Endothelial cell of umbilical vein (primary cell): ENCODE measurements around the gene CA5A. TPM values are rescaled to one million over a fixed set of nuclear protein-coding genes. Genes with fewer than 3 reads are reported as not detected.

Source experiments
- BruUV-seq: library from RNA; stranded (reverse); fragments of 400-500 nt; replicated peaks from 2 replicates; lab custom pipeline; 2021; lab: Mats Ljungman, UMichigan
- CTCF ChIA-PET: fragments of 300-600, 350-600 bp; sonication (Branson Sonifier 250); formaldehyde crosslinking; loops from one replicate; lab custom pipeline; 2021; ENCODE audit warnings: antibody characterized with exemption, inconsistent platforms; lab: Charles Lee
- POLR2A ChIA-PET: fragments of 300-600, 350-600 bp; sonication (Branson Sonifier 250); formaldehyde crosslinking; loops from one replicate; lab custom pipeline; 2021; ENCODE audit warnings: antibody characterized with exemption, inconsistent platforms; lab: Charles Lee
- DNase-seq: peaks from one replicate; pipeline ENCODE4 v3.0.0-alpha.2; 2011; ENCODE audit warnings: low read depth, low spot score
- FAIRE-seq: peaks from 2 replicates; lab custom pipeline; 2011; peaks lifted over from hg19 to GRCh38; lab: Jason Lieb, UNC
- H2AFZ ChIP-seq: 2 replicates; pipeline ENCODE4 v1.6.0; 2012; ENCODE audit warnings: low read depth, low read length, control low read depth, inconsistent platforms
- H3K27ac ChIP-seq: 2 replicates; pipeline ENCODE4 v1.5.1; 2011; ENCODE audit warnings: low read depth, mild to moderate bottlenecking, control low read depth, low read length, moderate library complexity; ENCODE audit not compliant: insufficient read depth
- H3K27me3 ChIP-seq, 2 experiments: 2 replicates each; pipeline versions ENCODE4 v1.6.0 to v1.6.1; 2011; ENCODE audit warnings: low read length in 2 of 2, mixed read lengths in 1 of 2; ENCODE audit not compliant: control insufficient read depth in 2 of 2, insufficient read depth in 2 of 2
- H3K36me3 ChIP-seq, 2 experiments: 2 replicates in 1 of 2; 3 replicates in 1 of 2; pipeline ENCODE4 v1.5.1; 2011; ENCODE audit warnings: low read length in 2 of 2, mild to moderate bottlenecking in 1 of 2, moderate library complexity in 1 of 2; ENCODE audit not compliant: control insufficient read depth in 2 of 2, insufficient read depth in 2 of 2; ENCODE audit errors: extremely low read depth in 1 of 2
- H3K4me1 ChIP-seq: 3 replicates; pipeline ENCODE4 v1.5.1; 2011; ENCODE audit warnings: mild to moderate bottlenecking, low read length; ENCODE audit not compliant: control insufficient read depth, insufficient read depth; ENCODE audit errors: extremely low read depth
- H3K4me2 ChIP-seq: 2 replicates; pipeline ENCODE4 v1.6.1; 2011; ENCODE audit warnings: low read length, control low read depth, mixed read lengths; ENCODE audit not compliant: insufficient read depth
- H3K4me3 ChIP-seq, 3 experiments: fragments of 200-600 bp in 1 of 3; sonication (generic), shearing (Covaris generic) in 1 of 3; replicated peaks in 1 of 3; 2 replicates each; pipeline ENCODE4 v1.5.1; 2011 to 2016; ENCODE audit warnings: control low read depth in 3 of 3, low read length in 3 of 3, mild to moderate bottlenecking in 2 of 3, inconsistent platforms in 1 of 3, low read depth in 1 of 3, moderate library complexity in 1 of 3; ENCODE audit not compliant: insufficient read depth in 1 of 3
- H3K79me2 ChIP-seq: 2 replicates; pipeline ENCODE4 v1.6.0; 2012; ENCODE audit warnings: low read length, inconsistent platforms; ENCODE audit not compliant: control insufficient read depth, insufficient read depth
- H3K9ac ChIP-seq: replicated peaks from 2 replicates; pipeline ENCODE3; 2011; ENCODE audit warnings: low read length, control low read depth; ENCODE audit not compliant: insufficient read depth; ENCODE audit errors: extremely low read depth
- H3K9me1 ChIP-seq: replicated peaks from 3 replicates; pipeline ENCODE4 v1.6.0; 2011; ENCODE audit warnings: mild to moderate bottlenecking, low read length; ENCODE audit not compliant: control insufficient read depth, insufficient read depth; ENCODE audit errors: extremely low read depth
- H3K9me3 ChIP-seq: replicated peaks from 2 replicates; pipeline ENCODE4 v1.5.1; 2012; ENCODE audit warnings: low read length, inconsistent platforms; ENCODE audit not compliant: control insufficient read depth, insufficient read depth
- H4K20me1 ChIP-seq: replicated peaks from 2 replicates; pipeline ENCODE3; 2011; ENCODE audit warnings: mild to moderate bottlenecking, low read length; ENCODE audit not compliant: control insufficient read depth, insufficient read depth; ENCODE audit errors: extremely low read depth
- CTCF ChIP-seq, 2 donors: IDR thresholded peaks; 1 replicate in 1 of 2; 2 replicates in 1 of 2; pipeline ENCODE4 v1.5.1; 2011; ENCODE audit warnings: low read length in 2 of 2, mild to moderate bottlenecking in 2 of 2, moderate library complexity in 2 of 2, control low read depth in 1 of 2, inconsistent platforms in 1 of 2, low read depth in 1 of 2; ENCODE audit not compliant: insufficient read depth in 1 of 2; ENCODE audit errors: extremely low read depth in 1 of 2
- EZH2 ChIP-seq: IDR thresholded peaks from 2 replicates; pipeline ENCODE4 v1.6.1; 2012; ENCODE audit warnings: borderline replicate concordance, low read depth, mild to moderate bottlenecking, moderate library complexity, low read length, inconsistent platforms; ENCODE audit not compliant: severe bottlenecking
- FOS ChIP-seq: IDR thresholded peaks from 2 replicates; pipeline ENCODE4 v1.6.1; 2011; ENCODE audit warnings: mild to moderate bottlenecking, low read length, moderate library complexity, borderline replicate concordance; ENCODE audit not compliant: insufficient read depth
- GATA2 ChIP-seq: IDR thresholded peaks from 2 replicates; pipeline ENCODE4 v1.7.0; 2011; ENCODE audit warnings: low read depth, mild to moderate bottlenecking, moderate library complexity, mixed read lengths, low read length; ENCODE audit not compliant: insufficient read length, insufficient read depth
- JUN ChIP-seq: IDR thresholded peaks from 2 replicates; pipeline ENCODE4 v1.6.1; 2011; ENCODE audit warnings: borderline replicate concordance, low read depth; ENCODE audit not compliant: insufficient read length, insufficient read depth
- MYC ChIP-seq: IDR thresholded peaks from one replicate; pipeline ENCODE4 v1.6.1; 2011; ENCODE audit warnings: mild to moderate bottlenecking, low read depth, low read length
- POLR2A ChIP-seq: IDR thresholded peaks from 2 replicates; pipeline ENCODE4 v1.6.1; 2012; ENCODE audit warnings: low read depth, mild to moderate bottlenecking, control low read depth, low read length
- POLR2AphosphoS5 ChIP-seq: IDR thresholded peaks from 2 replicates; pipeline ENCODE4 v1.6.1; 2012; ENCODE audit warnings: low read depth, mild to moderate bottlenecking, control low read depth, low read length, moderate library complexity; ENCODE audit not compliant: insufficient read depth
- dilution Hi-C: fragments of 300-500 bp; cut with MboI; formaldehyde crosslinking; loops from one replicate; pipeline ENCODE4 v1.15.0; 2019; ENCODE audit warnings: low sequenced_read_pairs; ENCODE audit not compliant: extremely low pct_ligation_motif_present
- intact Hi-C: fragments of 100-400 bp; cut with micrococcal nuclease; formaldehyde crosslinking; loops from one replicate; pipeline ENCODE4 v1.10.0; 2022
- polyA plus RNA-seq, 4 experiments: library from polyadenylated mRNA; depleted of rRNA in 3 of 4; stranded (reverse) in 3 of 4; unstranded in 1 of 4; fragments of >200 nt; gene quantifications; 2 replicates each; pipeline versions ENCODE4 v1.2.1 to v1.2.3, GENCODE V29; 2011 to 2012; ENCODE audit warnings: missing spikeins in 1 of 4
- total RNA-seq: library from RNA; stranded (reverse); gene quantifications from 2 replicates; pipeline ENCODE4 v1.2.3, GENCODE V29; 2021
- TF ChIP-seq, protein P1 (sequence below): IDR thresholded peaks from 2 replicates; pipeline ENCODE4 v1.6.1; 2011; ENCODE audit not compliant: insufficient read depth, insufficient read length

The CA5A gene
- total and polyA plus RNA-seq, 2 donors (not counting 3 experiments of a cell fraction or from before 2014, with no cell fraction given) = not detected

DNA sequence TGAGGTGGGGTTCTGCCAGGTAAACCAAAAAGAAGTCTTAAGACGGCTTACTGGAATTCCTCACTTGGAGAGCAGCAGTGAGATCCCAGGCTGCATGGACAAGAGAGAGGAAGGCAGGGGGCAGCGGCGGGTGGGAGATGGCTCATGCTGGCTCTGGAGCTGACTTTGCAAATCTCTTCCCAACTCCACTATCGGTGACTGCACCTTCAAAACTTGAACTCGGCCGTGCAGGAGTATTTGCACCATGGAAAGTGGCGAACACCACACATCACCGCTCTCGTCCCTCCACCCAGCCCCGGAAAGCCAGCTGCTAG, 16.7 kb downstream of the CA5A start:
- TF ChIP-seq JUN (no peak), MYC (no peak), FOS (no peak), GATA2 (no peak), POLR2AphosphoS5 (no peak), EZH2 (no peak), CTCF (IDR thresholded peaks at IDR 0.05; ENCODE audit: extremely low read depth in 1 of 2, insufficient read depth in 1 of 2, low read depth in 1 of 2, low read length in 2 of 2) (no peak), POLR2A (no peak)
- TF ChIP-seq, protein P1, sequence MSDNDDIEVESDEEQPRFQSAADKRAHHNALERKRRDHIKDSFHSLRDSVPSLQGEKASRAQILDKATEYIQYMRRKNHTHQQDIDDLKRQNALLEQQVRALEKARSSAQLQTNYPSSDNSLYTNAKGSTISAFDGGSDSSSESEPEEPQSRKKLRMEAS = no peak
- Histone ChIP-seq H3K9me1 (no peaks in the 10 kb centered on the region), H3K27me3 (peaks cover 0 to 2% of the 10 kb centered on the region in 2 experiments), H3K36me3 (no peaks in the 10 kb centered on the region), H3K4me2 (no peak overlapping the region), H4K20me1 (no peaks in the 10 kb centered on the region), H3K9ac (no peak overlapping the region), H3K9me3 (no peaks in the 10 kb centered on the region), H3K79me2 (no peaks in the 10 kb centered on the region), H3K27ac (no peak overlapping the region), H2AFZ (no peak overlapping the region), H3K4me3 (no peak overlapping the region), H3K4me1 (no peaks in the 10 kb centered on the region)
- ChIA-PET POLR2A (no interaction called here), CTCF (no interaction called here)
- intact Hi-C loops = no loop called here
- dilution Hi-C loops = no loop called here
- no TSS peak for BruUV-seq
- DNase-seq = no peak
- FAIRE-seq = no peak
